WTC11 (cell line): ENCODE results near the gene NECAB3. TPM values are rescaled to one million over a fixed set of nuclear protein-coding genes. Genes with fewer than 3 reads are reported as not detected.

Experiments used
- AR ChIP-seq: fragments of 250-450 bp; sonication (Bioruptor Pico); IDR thresholded peaks from 2 replicates; pipeline ENCODE4 v1.9.0; 2021; ENCODE audit warnings: mild to moderate bottlenecking
- ARID4B ChIP-seq: sonication (generic); formaldehyde crosslinking; IDR thresholded peaks from 2 replicates; pipeline ENCODE4 v1.8.0; 2023; ENCODE audit warnings: missing genetic modification reagents, mild to moderate bottlenecking, borderline replicate concordance
- E2F5 ChIP-seq: sonication (generic); formaldehyde crosslinking; IDR thresholded peaks from 2 replicates; pipeline ENCODE4 v1.8.1; 2022; ENCODE audit warnings: mild to moderate bottlenecking, moderate library complexity, missing genetic modification reagents
- ELF4 ChIP-seq: sonication (generic); formaldehyde crosslinking; IDR thresholded peaks from 2 replicates; pipeline ENCODE4 v1.8.1; 2022; ENCODE audit warnings: low read depth, mild to moderate bottlenecking, moderate library complexity, missing genetic modification reagents
- ERG ChIP-seq: fragments of 250-450 bp; sonication (Bioruptor Pico); IDR thresholded peaks from 2 replicates; pipeline ENCODE4 v1.8.0; 2021; ENCODE audit warnings: mild to moderate bottlenecking
- ESRRA ChIP-seq: sonication (generic); formaldehyde crosslinking; IDR thresholded peaks from 2 replicates; pipeline ENCODE4 v1.8.1; 2022; ENCODE audit warnings: mild to moderate bottlenecking, missing genetic modification reagents, borderline replicate concordance
- GRHL2 ChIP-seq: fragments of 250-450 bp; sonication (Bioruptor Pico); IDR thresholded peaks from 2 replicates; pipeline ENCODE4 v1.8.0; 2022; ENCODE audit warnings: mild to moderate bottlenecking, moderate library complexity; ENCODE audit not compliant: insufficient replicate concordance, severe bottlenecking
- HMGA2 ChIP-seq: fragments of 250-450 bp; sonication (Bioruptor Pico); IDR thresholded peaks from 2 replicates; pipeline ENCODE4 v1.4.0; 2021; ENCODE audit warnings: mild to moderate bottlenecking, moderate library complexity
- IRF1 ChIP-seq: sonication (generic); formaldehyde crosslinking; IDR thresholded peaks from 2 replicates; pipeline ENCODE4 v1.8.0; 2023; ENCODE audit warnings: missing genetic modification reagents
- JAZF1 ChIP-seq: fragments of 250-450 bp; sonication (Bioruptor Pico); IDR thresholded peaks from 2 replicates; pipeline ENCODE4 v1.9.0; 2021; ENCODE audit warnings: moderate library complexity, mild to moderate bottlenecking, inconsistent platforms
- MAX ChIP-seq: sonication (generic); formaldehyde crosslinking; IDR thresholded peaks from 2 replicates; pipeline ENCODE4 v1.8.0; 2022; ENCODE audit warnings: mild to moderate bottlenecking, missing genetic modification reagents
- NFATC4 ChIP-seq: fragments of 250-450 bp; sonication (Bioruptor Pico); IDR thresholded peaks from 2 replicates; pipeline ENCODE4 v1.9.0; 2021; ENCODE audit warnings: mild to moderate bottlenecking
- NR1H2 ChIP-seq: sonication (generic); formaldehyde crosslinking; IDR thresholded peaks from 2 replicates; pipeline ENCODE4 v1.9.0; 2021; ENCODE audit warnings: mild to moderate bottlenecking, moderate library complexity, missing genetic modification reagents
- RORB ChIP-seq: fragments of 250-450 bp; sonication (Bioruptor Pico); IDR thresholded peaks from 2 replicates; pipeline ENCODE4 v1.9.0; 2021; ENCODE audit warnings: mild to moderate bottlenecking
- SMAD3 ChIP-seq: sonication (generic); formaldehyde crosslinking; IDR thresholded peaks from 2 replicates; pipeline ENCODE4 v1.8.0; 2022; ENCODE audit warnings: missing genetic modification reagents, mild to moderate bottlenecking, borderline replicate concordance
- TEAD1 ChIP-seq: sonication (generic); formaldehyde crosslinking; IDR thresholded peaks from 2 replicates; pipeline ENCODE4 v1.8.0; 2022; ENCODE audit warnings: mild to moderate bottlenecking, missing genetic modification reagents
- USF2 ChIP-seq: sonication (generic); formaldehyde crosslinking; IDR thresholded peaks from 2 replicates; pipeline ENCODE4 v1.8.1; 2023; ENCODE audit warnings: mild to moderate bottlenecking, missing genetic modification reagents, moderate library complexity
- ZBTB43 ChIP-seq: sonication (generic); formaldehyde crosslinking; IDR thresholded peaks from 2 replicates; pipeline ENCODE4 v1.8.1; 2023; ENCODE audit warnings: mild to moderate bottlenecking, missing genetic modification reagents
- ZNF425 ChIP-seq: fragments of 250-450 bp; sonication (Bioruptor Pico); conservative IDR thresholded peaks from 2 replicates; pipeline ENCODE4 v1.9.0; 2021; ENCODE audit warnings: mild to moderate bottlenecking
- ZNF671 ChIP-seq: fragments of 250-450 bp; sonication (Bioruptor Pico); IDR thresholded peaks from 2 replicates; pipeline ENCODE4 v1.8.0; 2021; ENCODE audit warnings: mild to moderate bottlenecking
- total RNA-seq: library from RNA; stranded (reverse); gene quantifications from 3 replicates; pipeline ENCODE4 v1.2.3, GENCODE V29; 2021

NECAB3 gene
- total RNA-seq, 1 experiment from 2014 or later: 38.0 TPM

GRCh38 chr20:33719989-33720709, 45.9 kb upstream of the NECAB3 start, which contains the start of gene PXMP4 (continued):
- TF ChIP-seq USF2: peak; percentile 42
- TF ChIP-seq ZNF425 (CRISPR knock-in tag): no peak
- TF ChIP-seq JAZF1 (CRISPR knock-in tag): no peak
- no peak for TF ChIP-seq ELF4
- TF ChIP-seq HMGA2 (CRISPR knock-in tag): no peak
- TF ChIP-seq RORB (CRISPR knock-in tag): no peak
- TF ChIP-seq SMAD3: no peak
- no peak for TF ChIP-seq ERG
- no peak for TF ChIP-seq AR (CRISPR knock-in tag)
- TF ChIP-seq MAX (CRISPR knock-in tag): peak; percentile 66
- no peak for TF ChIP-seq GRHL2 (CRISPR knock-in tag)
- no peak for TF ChIP-seq NR1H2 (CRISPR knock-in tag)
- TF ChIP-seq ZBTB43 (CRISPR knock-in tag): no peak
- no peak for TF ChIP-seq NFATC4
- TF ChIP-seq E2F5 (CRISPR knock-in tag): no peak
- no peak for TF ChIP-seq IRF1
- no peak for TF ChIP-seq ESRRA (CRISPR knock-in tag)
- no peak for TF ChIP-seq ZNF671
- peak; percentile 63; the same call in 1 of the 2 replicates for TF ChIP-seq ARID4B (CRISPR knock-in tag)
- TF ChIP-seq TEAD1 (CRISPR knock-in tag): no peak
